ENCODE data around the gene SNAP25.

SNAP25 gene

GRCh38 chr20:10308652-10309051, 90.0 kb downstream of the SNAP25 start:
- DNase-seq, result no peak

GRCh38 chr20:10309326-10309725, 90.7 kb downstream of the SNAP25 start:
- DNase-seq, result no peak

DNA sequence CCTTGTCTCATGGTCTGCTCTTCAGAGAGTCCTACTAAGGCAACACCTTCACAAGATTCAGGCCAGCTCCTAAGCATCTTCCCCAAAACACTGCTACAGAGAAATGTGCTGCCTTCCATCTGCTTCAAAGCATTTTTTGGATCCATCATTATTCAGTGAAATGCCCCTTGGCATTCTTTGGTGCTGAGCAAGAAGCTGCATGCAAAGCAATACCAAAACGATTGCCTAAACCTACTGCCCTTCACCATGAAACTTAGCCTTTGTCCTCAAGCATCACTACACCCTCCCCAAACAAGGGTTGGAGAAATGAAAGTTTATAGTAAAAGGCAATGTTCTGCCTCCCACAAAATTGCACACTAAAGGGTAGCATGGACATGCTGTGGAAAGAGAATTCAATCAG, 93.5 kb downstream of the SNAP25 start:
- DNase-seq, result no peak

DNA sequence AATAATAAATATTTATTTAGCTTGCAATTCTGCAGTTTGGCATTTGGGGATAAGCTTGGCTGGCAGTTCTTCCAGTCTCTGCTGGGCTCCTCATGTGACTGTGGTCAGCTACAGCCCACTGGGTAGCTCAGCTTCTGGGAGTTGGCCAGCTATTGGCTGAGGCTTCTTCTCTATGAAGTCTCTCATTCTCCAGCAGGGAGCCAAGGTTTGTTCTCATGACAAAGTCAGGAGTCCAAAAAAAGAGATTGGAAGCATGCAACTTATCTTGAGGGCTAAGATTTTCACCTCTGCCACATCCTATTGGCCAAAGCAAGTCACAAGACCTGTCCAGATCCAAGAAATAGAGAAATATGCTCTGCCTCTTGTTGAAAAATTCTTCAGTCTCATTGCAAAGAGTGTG, 94.6 kb downstream of the SNAP25 start:
- no peak for DNase-seq

GRCh38 chr20:10313701-10314100, 95.1 kb downstream of the SNAP25 start:
- DNase-seq, result no peak

DNA sequence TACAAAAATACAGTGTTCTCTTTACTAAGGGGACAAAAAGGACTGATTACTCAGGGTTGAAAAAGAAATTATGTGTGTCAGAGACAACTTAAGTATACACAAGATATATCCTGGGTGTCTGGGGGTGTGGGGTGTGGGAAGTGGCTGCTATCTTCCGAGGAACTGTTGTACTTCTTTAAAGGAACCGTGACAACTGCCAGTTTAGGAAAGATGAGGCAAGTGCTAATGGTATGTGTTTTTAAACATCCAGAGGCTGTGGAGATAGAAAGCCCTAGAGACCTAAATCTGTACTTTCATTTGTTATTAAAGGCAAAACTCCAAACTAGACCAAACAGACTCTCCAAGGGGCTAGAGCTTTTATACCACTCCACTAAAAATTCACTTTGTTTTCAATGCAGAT, 95.6 kb downstream of the SNAP25 start:
- DNase-seq, result no peak

DNA sequence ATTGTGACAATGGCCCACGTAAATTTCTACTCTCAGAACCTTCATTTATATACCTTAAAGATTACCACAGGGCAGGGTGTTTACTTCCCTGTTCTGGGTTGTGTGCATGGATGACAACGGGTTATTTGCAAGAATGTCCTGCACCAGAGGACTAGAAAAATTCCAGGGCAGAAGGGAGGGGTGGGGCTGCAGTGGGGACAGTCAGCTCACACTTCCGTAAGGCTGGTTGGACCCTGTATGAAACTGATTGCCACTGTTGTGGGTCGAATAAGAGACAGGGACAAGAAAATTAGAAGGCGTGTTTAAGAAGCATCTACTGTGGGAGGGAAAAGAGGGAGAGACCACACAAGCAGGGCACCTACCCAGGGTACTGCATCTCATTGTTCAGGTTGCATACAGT, 96.5 kb downstream of the SNAP25 start:
- no peak for DNase-seq

DNA sequence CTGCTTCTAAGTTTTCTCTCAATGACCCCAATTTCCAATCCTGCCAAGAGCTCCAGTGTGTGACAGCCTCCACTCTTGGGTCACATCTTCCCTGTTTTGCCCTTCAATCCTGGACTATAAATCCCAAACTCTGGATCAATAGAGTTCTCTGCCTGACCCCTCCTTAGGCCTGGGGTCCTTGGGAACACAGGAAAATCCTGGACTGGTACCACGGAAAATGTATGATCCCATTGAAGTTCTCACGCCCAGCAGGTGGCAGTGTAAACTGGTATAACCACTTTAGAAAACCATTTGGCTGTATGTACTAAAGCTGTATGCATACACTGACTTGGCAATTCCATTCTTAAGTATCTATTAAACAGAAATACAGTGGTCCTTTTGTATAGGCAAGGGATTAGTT, 98.0 kb downstream of the SNAP25 start:
- DNase-seq, result peak; percentile 29 to 50

- DNase-seq, result peak; percentile 53 to 60
These were observed 99.8 kb downstream of the SNAP25 start for GRCh38 chr20:10318291-10319024.

DNA sequence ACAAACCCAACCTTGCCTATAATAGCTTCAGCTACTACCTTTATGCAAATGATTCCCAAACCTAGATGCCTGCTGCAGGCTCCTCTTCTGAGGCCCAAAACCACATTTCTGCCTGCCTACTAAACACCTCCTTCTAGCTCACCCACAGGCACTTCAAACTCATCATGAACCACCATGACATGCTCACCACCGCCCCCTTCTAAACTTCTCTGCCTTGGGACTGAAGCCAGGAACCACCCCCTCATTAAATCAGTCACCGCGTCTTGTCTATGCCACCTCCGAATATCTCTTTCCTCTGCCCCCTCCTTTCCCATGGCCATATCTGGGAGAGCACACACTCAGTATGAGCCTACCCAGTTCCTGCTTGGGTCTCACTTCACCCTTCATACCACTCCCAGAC, 101.2 kb downstream of the SNAP25 start:
- no peak for DNase-seq

- DNase-seq, result no peak
These were observed 102.6 kb downstream of the SNAP25 start for GRCh38 chr20:10321138-10321717.

DNA sequence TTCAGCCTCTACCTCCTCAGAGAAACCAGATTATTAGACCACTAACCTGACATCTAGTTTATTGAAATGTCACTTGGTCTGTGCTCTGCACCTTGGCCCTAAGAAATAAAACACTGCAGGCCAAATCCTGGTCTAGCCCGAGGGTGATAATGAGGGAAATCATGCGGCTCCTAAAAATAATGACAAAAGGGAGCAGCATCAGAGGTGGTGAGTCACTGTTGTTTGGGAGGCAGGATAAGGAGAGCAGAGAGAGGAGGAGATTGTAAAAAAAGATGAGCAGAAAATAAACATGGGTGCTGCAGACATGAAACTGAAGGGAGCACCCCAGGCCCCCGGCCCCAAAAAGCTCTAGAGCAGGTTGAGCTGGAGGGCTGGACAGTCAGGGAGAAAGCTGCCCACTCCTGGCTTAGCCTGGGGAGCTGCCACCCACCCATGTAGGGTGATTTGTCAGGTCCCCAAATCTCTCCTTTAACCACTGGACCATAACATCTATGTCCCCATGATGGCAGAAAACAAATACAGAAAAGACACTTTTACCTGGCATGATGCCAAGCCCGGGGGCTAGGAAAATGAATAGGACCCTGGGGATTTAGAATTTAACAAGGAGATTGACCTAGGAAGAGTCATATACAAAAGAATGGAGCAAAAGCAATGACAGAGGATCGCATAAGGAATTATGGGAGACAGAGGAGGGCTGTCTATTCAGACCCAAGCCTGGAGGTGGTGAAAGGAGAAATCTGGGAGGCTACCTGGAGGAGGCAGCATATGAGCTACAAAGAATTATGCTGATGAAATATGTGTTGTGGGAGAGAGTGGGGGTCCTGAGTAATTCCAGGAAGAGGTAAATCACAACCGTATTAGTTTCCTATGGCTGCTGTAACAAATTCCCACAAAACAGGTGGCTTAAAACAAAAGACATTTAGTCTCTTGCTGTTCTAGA, 103.7 kb downstream of the SNAP25 start:
- no peak for DNase-seq

DNA sequence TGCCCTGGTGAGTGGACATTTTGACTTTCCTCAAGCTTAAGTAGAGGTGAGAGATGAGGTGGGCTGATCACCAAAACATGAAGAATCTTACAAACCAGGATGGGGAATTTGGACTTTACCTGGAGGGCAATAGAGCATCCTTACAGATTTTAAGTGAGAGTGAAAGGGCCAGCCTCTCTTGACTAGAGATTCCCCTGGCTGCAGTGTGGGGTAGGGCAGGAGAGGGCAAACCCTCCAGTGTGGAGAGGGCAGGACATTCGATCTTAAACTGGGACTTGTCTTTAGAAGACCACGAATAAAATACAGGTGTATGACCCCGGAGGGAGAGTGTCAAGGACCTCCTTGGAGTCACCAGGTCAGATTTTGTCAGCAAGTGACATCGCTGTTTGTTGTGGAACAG, 105.1 kb downstream of the SNAP25 start:
- DNase-seq, result no peak

DNA sequence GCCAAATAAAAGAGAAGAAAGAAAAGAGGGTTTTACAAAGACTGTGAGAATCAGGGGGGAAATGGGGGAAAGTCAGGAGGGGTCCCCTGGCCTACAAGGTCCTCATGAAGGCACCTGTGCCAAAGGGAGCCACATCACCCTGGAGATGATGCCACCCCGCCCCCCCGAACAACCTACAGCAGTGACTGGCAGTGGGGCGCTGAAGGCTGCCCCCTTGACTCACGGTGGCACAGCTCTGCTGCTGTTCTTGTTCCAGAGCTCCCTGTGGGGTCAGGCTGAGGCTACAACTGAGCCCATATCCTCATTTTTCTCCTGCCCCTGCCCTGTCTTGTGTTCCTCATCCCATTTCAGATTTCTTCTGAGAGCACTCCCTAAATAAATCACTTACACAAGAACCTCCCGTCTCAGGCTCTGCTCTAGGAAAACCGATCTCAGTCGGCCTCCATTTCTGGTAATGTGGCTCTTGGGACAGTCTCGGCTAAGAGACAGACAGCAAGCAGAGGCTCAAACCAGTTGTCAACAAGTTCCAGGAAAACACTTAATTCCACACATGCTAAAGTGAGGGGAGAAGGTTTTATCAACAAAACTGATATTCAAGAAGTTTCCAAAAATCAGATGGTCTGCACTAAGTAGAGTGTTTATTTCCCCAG, 105.7 kb downstream of the SNAP25 start:
- DNase-seq, result no peak

DNA sequence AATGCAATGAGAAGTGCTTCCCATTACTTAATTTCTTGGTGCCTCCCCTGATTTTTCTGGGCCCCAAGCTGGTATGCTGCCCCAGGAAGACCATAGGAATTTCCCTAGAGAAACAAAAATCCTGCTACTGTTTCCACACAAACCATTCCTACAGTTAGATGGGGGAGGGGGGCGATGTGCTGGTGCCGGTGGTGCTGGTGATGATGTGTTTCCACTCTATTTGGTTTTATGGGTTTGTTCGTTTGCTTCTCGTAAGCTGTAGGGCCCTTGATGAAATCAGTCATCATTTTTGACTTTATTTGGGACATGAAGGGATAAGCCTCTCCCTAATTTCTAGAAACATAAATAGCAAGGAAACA, 110.2 kb downstream of the SNAP25 start:
- DNase-seq, result no peak

- DNase-seq, result no peak
These were observed 110.9 kb downstream of the SNAP25 start for GRCh38 chr20:10329387-10330005.

GRCh38 chr20:10330071-10330470, 111.4 kb downstream of the SNAP25 start:
- DNase-seq, result no peak

GRCh38 chr20:10332656-10333415, 114.2 kb downstream of the SNAP25 start:
- DNase-seq, result no peak

DNA sequence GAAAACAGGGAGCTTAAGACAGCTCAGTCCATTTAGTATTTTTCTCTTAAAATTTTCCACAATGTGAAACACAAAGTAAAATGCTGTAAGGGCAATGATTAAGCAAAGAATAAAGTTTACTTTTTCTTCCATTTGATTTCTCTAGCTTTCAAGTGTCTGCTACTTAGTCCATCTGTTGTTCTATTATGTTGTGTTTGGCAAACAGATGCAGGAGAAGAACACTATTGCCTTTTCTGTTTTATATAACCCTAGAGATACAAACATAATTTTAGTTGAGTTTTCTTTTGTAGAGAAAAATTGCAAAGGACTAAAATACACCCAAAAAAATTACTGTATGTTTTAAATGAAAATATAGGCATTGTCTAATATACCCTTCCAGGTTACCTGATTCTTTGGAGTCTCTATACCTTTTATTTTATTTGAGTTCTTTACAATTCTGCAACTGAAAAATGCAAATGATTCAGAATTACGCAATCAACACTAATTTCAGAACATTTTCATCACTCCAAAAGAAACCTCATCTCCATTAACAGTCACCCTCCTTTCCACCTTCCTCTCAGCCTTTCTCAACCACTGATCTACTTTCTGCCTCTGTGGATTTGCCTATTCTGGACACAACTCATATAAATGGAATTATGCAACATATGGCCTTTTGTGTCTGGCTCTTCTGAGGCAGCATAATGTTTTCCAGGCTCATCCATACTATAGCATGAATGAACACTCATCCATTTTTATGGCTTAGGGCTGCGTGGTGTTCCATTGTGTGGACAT, 118.5 kb downstream of the SNAP25 start:
- DNase-seq, result peak in 1 of 2 experiments; percentile 10

- no peak for DNase-seq
These were observed 120.0 kb downstream of the SNAP25 start for GRCh38 chr20:10338426-10339180.

Data from AML-193 (cell line).